NCI-H187 treated with DMSO at 0.1 percent for 48 hours (cell line): Measurements from ENCODE around the gene IAPP.
"Not testable (repeated sequence)": the region's sequence is repeated elsewhere in the genome, so short reads cannot be mapped to it uniquely, and the experiment has no call there.

ENCODE experiments used
- DNase-seq: peaks from one replicate; lab custom pipeline; 2025; lab: John Stamatoyannopoulos, UW

IAPP gene

GRCh38 chr12:21381320-21381719 is 8.6 kb downstream of the IAPP start:
- DNase-seq, result not testable (repeated sequence)

- DNase-seq, result no peak
Measured at GRCh38 chr12:21384261-21384660, 11.6 kb downstream of the IAPP start.

- DNase-seq, result no peak
Measured at GRCh38 chr12:21387174-21387573, 14.5 kb downstream of the IAPP start.

GRCh38 chr12:21392384-21392783 is 19.7 kb downstream of the IAPP start:
- no peak for DNase-seq

GRCh38 chr12:21394828-21395626 is 22.3 kb downstream of the IAPP start:
- DNase-seq, result not testable (repeated sequence)

- DNase-seq, result no peak
Measured at GRCh38 chr12:21413369-21414277, 40.9 kb downstream of the IAPP start.

GRCh38 chr12:21416511-21417121 is 43.9 kb downstream of the IAPP start:
- no peak for DNase-seq

- DNase-seq, result not testable (repeated sequence)
Measured at GRCh38 chr12:21418398-21418797, 45.7 kb downstream of the IAPP start.

GRCh38 chr12:21419009-21419699 is 46.5 kb downstream of the IAPP start:
- not testable (repeated sequence) for DNase-seq

GRCh38 chr12:21428241-21428640 is 55.5 kb downstream of the IAPP start:
- no peak for DNase-seq
